NT2/D1 (cell line): ENCODE results near the gene ARID1B.

Experiments
- SUZ12 ChIP-seq: IDR thresholded peaks from 2 replicates; pipeline ENCODE4 v1.6.1; 2011; ENCODE audit not compliant: insufficient read length, insufficient read depth; ENCODE audit errors: extremely low read depth
- YY1 ChIP-seq: IDR thresholded peaks from 2 replicates; pipeline ENCODE4 v1.6.1; 2011; ENCODE audit not compliant: insufficient read length, insufficient read depth

DNA sequence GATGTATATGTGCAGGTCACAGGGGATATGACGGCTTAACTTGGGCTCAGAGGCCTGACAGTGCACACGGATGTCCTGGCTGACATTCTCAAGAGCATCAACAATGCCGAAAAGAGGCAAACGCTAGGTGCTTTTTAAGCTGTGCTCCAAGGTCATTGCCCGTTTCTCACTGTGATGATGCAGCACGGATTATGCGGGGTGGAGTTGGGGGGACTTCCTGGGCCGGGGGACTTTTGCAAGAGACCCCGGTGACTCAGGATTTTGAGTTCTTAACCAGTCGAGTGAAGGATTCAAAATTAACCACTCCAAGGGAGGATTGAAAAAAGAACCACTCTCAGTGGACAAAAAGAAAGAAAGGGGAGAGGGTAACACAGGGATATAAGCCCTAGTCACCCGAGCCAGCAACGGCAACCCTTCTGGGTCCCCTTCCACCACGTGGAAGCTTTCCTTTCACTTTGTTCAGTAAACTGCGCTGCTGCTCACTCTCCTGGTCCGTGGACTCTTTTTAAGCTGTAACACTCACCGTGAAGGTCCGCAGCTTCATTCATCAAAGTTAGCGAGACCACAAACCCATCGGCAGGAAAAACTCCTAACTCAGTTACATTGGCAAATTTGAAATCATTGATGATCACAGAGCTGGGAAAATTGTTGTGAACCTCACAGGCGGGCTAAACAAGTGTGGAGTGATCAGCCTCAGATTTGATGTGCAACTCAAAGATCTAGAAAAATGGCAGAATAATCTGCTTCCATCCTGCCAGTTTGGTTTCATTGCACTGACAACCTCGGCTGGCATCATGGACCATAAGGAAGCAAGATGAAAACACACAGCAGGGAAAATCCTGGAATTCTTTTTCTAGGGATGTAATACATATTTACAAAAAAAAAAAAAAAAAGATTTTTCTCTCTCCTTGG, 199.3 kb downstream of the ARID1B start:
- TF ChIP-seq SUZ12 (no peak), YY1 (no peak)
